AG09309 (cell line): Measurements from ENCODE around the gene OR2C3.
"Not testable (repeated sequence)": the region's sequence is repeated elsewhere in the genome, so short reads cannot be mapped to it uniquely, and the experiment has no call there.

Source experiments
- DNase-seq: peaks from one replicate; pipeline ENCODE4 v3.0.0-alpha.2; 2010; ENCODE audit warnings: low read depth
- H3K4me3 ChIP-seq: 2 replicates; pipeline ENCODE4 v1.5.1; 2011; ENCODE audit warnings: mild to moderate bottlenecking, low read depth, low read length, moderate library complexity; ENCODE audit not compliant: control insufficient read depth
- CTCF ChIP-seq: IDR thresholded peaks from 2 replicates; pipeline ENCODE4 v1.5.1; 2011; ENCODE audit warnings: mild to moderate bottlenecking, low read depth, low read length, inconsistent platforms; ENCODE audit not compliant: insufficient read depth, control insufficient read depth; ENCODE audit errors: missing control alignments

OR2C3 gene

GRCh38 chr1:247494767-247495166, 41.5 kb downstream of the OR2C3 start:
- H3K4me3 ChIP-seq = no peak overlapping the region
- DNase-seq = no peak
- no peak for TF ChIP-seq CTCF

- no peak overlapping the region for H3K4me3 ChIP-seq
- TF ChIP-seq CTCF = no peak
- no peak for DNase-seq
Measured at GRCh38 chr1:247493106-247493505, 43.1 kb downstream of the OR2C3 start.

- H3K4me3 ChIP-seq = no peak overlapping the region
- TF ChIP-seq CTCF = no peak
- no peak for DNase-seq
Measured at GRCh38 chr1:247491328-247491727, 44.9 kb downstream of the OR2C3 start.

- peak; percentile 38 for TF ChIP-seq CTCF
- no peak for DNase-seq
- H3K4me3 ChIP-seq = no peak overlapping the region
Measured at GRCh38 chr1:247487057-247487456, 49.2 kb downstream of the OR2C3 start.

GRCh38 chr1:247482747-247483146, 53.5 kb downstream of the OR2C3 start:
- H3K4me3 ChIP-seq = no peak overlapping the region
- DNase-seq = no peak
- no peak for TF ChIP-seq CTCF

GRCh38 chr1:247476328-247477058, 59.7 kb downstream of the OR2C3 start:
- not testable (repeated sequence) for H3K4me3 ChIP-seq, DNase-seq

- no peak overlapping the region for H3K4me3 ChIP-seq
- DNase-seq = no peak
- TF ChIP-seq CTCF = no peak
Measured at GRCh38 chr1:247475793-247476192, 60.4 kb downstream of the OR2C3 start.
